GM12874 (cell line): ENCODE results near the gene ADAMTS8.

ENCODE experiments used
- TF ChIP-seq, protein P1 (sequence below): IDR thresholded peaks from 2 replicates; pipeline ENCODE4 v1.5.1; 2011; ENCODE audit warnings: low read depth, mild to moderate bottlenecking, control low read depth, low read length, moderate library complexity; ENCODE audit not compliant: insufficient read depth

The ADAMTS8 gene

DNA sequence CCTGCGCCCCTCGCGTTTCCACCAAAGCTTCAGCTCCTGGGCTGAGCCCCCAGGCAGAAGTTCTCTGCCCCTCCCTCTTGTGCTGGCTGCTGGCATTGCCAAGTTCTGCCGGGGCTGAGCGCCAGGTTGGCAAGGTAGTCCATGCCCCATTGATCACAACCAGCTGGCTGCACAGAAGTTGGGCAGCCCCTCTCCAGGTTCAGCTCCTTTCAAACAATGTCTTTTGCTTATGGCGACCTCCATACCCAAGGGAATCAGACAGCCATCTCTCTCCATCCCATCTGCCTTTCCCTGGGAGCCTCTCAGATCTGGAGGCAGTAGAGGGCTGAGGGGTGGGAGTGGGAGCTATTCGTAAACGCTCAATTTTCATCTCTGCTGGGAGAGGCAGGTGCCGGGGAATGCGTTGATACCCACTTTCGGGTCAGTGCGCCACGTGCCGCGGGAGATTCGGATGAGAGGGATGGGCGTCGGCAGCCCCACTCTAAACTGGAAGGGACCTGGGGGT is 1.5 kb downstream of the ADAMTS8 start:
- TF ChIP-seq, protein P1, sequence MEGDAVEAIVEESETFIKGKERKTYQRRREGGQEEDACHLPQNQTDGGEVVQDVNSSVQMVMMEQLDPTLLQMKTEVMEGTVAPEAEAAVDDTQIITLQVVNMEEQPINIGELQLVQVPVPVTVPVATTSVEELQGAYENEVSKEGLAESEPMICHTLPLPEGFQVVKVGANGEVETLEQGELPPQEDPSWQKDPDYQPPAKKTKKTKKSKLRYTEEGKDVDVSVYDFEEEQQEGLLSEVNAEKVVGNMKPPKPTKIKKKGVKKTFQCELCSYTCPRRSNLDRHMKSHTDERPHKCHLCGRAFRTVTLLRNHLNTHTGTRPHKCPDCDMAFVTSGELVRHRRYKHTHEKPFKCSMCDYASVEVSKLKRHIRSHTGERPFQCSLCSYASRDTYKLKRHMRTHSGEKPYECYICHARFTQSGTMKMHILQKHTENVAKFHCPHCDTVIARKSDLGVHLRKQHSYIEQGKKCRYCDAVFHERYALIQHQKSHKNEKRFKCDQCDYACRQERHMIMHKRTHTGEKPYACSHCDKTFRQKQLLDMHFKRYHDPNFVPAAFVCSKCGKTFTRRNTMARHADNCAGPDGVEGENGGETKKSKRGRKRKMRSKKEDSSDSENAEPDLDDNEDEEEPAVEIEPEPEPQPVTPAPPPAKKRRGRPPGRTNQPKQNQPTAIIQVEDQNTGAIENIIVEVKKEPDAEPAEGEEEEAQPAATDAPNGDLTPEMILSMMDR, result no peak

DNA sequence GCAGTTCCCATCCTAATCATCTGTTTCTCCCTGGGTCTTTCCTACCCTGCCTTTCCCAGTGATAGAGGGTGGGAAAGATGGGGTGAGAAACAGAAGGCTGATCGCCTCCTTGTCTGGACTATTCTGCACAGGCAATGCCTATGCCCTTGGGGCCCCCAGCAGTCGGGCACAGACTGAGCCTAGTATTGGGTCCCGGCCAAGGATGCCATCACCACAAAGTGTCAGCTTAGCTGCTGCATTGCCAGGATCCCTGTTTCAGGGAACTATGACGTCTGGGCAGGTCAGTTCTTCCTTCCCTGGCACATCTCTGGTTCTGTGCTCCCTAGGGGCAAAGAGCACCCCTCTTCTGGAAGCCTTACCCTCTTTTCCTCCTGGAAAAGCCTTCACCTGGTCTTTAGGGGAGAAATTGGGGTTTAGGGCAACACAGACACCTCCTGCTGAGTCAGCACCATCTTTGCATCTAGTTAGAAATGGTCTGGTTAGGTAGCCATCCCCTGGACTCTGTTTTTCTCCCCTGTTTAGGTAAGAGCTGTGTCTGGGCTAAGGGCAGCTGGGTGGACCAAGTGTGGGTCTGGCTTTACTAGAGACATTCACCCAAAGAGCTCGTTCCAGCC is 2.1 kb downstream of the ADAMTS8 start:
- TF ChIP-seq, protein P1, result no peak

DNA sequence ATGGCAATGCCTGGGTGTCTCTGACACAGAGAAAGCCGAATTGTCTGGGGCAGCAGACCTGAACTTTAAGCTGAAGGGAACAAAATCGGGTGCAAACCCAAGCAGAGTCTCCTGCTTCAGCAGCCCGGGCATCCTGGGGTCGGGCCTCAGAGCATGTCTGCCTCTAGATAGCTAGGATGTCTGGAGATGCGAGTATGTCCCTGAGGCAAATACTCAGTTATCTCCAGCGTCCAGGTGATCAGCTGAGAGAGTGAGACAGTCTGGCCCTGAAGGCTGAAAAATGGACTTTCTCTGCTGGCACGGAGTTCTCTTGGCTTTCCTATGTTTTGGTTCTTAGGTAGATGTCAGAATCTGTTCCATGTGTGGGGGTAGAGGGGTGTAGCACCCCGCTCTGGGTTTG is 3.3 kb downstream of the ADAMTS8 start:
- TF ChIP-seq, protein P1, result no peak

DNA sequence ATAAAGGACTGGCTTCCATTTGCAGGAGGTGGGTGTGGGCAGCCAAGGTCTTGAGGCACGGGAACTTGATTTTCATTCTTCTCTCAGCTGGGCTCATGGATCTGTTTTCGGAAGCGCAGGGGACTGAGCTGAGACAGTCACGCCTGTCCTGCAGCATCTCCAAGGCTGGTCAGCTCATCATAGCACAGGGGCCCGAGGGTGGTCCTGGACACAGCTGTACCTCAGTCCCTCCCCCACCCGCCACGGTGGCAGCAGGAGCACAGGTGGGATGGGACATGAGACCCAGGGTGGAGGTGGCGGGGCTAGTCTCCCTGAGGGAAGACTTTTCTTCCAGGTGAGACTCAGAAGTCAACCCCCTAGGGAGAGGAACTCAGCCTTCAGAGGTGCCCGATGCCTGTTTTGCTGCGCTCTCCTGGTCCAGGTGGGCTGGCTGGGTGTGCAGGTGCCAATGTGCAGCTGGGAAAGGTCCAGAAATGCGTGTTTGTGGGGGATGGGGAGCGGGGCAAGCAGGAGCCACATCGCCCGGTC is 3.7 kb downstream of the ADAMTS8 start:
- TF ChIP-seq, protein P1, result no peak

DNA sequence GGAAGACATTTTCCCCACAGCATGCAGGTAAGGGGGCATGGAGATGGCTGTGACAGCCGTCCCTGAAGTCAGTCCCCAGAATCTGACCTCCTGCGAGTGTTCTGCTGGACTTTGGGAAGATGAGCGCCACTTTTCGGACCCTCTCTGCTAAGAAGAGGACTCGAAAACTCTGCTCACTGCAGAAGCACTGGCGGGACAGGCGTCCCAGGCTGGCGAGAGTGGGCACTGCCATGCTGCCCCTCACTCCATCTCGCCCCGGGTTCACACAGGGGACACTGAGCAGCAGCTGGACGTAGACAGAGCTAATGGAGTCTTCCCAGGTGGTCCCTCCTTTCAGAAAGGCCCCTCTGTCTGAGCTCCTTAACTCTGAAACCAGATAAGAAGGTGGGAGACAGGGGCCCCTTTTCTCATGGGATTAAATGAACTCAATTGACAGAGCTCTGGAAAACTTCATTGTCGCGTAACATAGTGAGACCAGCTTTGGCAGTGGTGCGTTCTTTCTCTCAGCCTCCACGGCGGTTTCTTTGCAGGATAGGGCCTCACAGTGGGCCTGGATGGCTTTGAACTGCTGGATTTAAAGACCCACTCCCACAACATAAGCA is 4.8 kb downstream of the ADAMTS8 start:
- TF ChIP-seq, protein P1, result no peak

DNA sequence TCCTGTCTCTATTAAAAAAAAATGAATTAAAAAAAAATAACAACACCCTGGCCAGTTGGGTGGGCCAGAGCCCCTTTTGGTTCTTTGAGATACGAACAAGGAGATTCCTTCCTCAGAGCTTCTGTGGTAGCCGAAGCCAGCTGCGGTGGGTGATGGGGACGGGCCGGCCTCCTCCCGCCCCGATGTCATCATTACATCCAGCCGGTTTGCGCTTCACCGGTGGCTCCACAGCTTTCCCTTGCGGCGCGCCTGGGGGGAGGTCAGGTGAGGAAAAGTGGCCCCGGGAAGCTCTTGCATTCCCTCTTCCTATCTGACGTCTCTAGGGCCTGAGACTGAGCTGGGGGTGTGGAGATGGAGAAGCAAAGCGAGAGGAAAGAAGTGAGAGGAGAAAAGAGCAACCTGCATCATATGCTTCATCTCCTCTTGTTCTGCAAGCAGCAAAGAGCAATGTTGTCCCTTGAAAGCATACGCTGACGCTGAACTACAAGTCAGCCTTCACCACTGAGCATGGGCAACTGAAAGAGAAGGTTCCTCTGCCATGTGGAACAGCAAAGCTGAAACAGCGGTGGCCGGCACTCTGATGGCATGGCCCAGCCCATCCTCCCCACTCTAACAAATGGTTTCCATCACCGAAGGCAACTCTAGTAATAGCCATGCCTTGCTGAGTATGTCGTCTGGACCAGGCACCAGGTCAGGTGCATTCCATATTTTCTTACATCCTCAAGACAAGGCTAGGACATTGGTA is 6.0 kb downstream of the ADAMTS8 start:
- TF ChIP-seq, protein P1, result no peak

DNA sequence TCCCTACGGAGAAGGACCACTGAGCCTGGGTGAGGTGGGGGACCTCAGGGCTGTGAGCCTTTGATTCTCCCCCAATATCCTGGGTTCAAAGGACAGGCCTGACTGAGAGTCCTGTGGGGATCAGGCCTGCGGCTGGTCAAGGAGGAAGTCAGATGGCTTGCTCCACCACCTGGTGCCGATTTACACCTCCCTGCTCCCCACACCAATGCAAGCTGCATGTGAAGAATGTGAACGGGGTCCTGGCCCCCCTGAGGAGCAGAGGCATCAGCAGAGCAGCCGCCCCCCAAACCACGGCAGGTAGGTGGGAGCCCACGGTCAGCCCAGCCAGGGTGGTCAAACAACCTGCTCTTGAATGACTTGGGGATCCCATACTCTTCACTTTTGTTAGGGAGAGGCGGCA is 6.7 kb downstream of the ADAMTS8 start:
- TF ChIP-seq, protein P1, result no peak
